Stimulated activated CD8-positive, alpha-beta memory T cell treated with anti-CD3 and anti-CD28 coated beads, Interleukin-15, amount 100 ng/mL, for 1 hour (primary cell): ENCODE results near the gene AGRP.
A peak's percentile ranks its signal among the peaks of the same experiment; 100 is the strongest.
"Not testable (repeated sequence)": the region's sequence is repeated elsewhere in the genome, so short reads cannot be mapped to it uniquely, and the experiment has no call there.

ENCODE experiments used
- DNase-seq: peaks from one replicate; pipeline ENCODE4 v3.0.0-alpha.2; 2020; ENCODE audit warnings: low read depth

Gene AGRP

DNA sequence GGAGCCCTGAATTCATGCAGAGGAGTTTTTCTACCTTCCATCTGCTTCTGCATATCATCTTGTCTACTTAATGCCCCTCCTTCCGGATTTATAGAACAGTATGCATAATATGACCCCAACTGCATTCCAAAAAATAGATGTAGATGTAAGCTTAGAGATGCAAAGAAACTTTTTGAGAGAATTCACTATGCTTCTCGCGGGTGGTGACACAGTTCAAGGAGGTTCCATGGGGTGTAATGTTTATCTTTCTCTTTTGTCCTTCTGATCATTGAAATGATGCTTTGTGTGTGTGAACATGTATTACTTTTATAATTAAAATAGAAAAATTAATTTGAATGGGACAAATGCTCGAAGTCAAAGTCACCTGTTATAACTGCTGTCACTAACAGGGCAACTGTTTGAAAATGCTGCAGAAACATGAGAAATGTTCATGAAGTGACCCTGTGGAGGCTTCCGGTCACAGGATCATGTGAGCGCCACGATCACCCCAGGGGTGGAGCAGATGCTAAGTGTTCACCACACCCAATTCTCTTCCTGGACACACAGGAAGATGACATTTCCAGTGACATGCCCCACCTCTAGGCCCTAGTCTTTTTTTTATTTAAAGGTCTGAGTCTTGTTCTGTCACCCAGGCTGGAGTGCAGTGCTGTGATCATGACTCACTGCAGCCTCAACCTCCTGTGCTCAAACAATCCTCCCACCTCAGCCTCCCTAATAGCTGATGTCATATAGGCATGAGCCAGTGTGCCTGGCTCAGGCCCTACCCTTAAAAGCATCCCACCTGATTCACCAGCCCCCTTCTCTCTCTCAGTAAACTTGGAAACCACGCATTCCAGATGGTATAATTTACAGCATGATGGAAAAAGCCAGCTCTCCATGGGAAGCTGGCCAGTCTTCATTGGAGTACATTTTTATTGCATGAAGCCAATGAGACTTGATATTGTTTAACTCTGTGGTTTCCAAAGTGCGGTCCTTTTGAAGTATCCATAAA lies 21.0 kb upstream of the AGRP start:
- DNase-seq, result no peak

- DNase-seq, result no peak
Measured at GRCh38 chr16:67499106-67499505, 15.8 kb upstream of the AGRP start.

DNA sequence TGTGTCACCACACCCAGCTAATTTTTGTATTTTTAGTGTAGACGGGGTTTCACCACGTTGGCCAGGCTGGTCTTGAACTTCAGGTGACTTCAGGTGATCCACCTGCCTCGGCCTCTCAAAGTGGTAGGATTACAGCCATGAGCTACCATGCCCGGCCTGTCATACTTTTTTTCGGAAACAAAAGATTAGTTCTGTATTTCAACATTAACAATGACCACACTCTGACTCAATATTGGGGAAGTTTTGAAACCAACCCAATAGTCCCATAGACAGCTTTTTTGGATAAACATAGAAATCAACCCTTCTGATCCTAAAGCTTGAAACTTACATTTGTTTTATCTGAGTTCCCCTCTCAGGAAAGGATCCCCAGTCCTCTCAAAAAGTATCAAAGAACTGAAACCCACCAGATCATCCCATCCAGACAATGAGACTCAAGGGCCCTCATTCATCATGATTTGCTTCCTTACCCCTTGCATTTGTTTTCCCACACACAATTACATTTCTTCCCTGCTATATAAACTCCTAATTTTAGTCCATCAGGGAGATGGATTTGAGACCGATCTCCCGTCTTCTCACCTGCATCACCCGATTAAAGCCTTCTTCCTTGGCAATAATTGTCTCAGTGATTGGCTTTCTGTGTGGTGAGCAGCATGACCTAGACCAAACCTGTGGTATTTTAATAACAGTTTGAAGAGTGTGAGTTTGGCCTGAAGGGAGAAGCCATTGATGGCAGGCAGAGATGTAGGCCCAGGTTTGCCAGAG lies 7.2 kb upstream of the AGRP start:
- no peak for DNase-seq

DNA sequence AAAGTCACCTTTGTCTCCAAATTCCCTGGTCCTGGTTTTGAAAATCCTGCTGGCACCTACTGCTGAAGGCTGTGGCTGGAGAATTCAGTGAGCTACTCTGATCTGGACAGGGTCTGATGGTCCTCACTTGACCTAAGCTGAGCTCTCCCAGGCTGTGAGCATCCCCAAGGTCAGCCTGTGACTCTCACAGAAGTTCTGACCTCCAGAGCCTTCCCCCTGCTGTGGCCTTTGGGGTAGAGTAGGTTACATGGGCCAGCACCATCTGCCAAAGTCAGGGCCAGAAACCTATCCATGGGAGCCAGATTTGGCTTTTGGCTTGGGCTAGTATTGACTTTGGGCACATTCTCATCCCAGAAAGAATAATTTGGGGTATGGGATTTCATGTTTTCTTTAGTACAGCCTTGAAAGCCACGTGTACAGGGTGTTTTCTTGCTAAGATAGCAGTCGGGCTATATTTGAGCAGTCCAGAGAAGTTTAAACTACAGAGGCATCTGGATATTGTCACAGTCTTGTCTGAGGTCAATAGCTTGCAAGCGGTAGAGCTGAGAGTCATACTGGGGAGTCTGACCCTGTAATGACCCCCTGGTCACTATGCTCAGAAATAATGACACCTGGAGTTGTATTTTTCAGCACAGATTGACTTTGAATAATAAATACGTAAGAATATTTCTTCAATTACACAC lies 6.2 kb upstream of the AGRP start:
- no peak for DNase-seq

DNA sequence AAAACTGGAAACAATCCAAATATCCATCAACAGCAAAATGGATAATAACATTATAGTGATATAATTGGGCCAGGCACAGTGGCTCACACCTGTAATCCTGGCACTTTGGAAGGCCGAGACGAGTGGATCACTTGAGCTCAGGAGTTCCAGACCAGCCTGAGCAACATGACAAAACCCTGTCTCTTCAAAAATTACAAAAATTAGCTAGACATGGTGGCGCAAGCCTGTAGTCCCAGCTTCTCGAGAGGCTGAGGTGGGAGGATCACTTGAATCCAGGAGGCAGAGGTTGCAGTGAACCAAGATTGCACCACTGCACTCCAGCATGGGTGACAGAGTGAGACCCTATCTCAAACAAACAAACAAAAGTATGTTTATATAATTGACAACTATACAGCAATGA lies 4.2 kb upstream of the AGRP start:
- not testable (repeated sequence) for DNase-seq

GRCh38 chr16:67486805-67487204 lies 3.5 kb upstream of the AGRP start:
- DNase-seq, result no peak

GRCh38 chr16:67483731-67484525 lies 581 bp upstream of the AGRP start:
- DNase-seq, result no peak

- DNase-seq, result no peak
Measured at GRCh38 chr16:67482233-67482924, 968 bp downstream of the AGRP start.

DNA sequence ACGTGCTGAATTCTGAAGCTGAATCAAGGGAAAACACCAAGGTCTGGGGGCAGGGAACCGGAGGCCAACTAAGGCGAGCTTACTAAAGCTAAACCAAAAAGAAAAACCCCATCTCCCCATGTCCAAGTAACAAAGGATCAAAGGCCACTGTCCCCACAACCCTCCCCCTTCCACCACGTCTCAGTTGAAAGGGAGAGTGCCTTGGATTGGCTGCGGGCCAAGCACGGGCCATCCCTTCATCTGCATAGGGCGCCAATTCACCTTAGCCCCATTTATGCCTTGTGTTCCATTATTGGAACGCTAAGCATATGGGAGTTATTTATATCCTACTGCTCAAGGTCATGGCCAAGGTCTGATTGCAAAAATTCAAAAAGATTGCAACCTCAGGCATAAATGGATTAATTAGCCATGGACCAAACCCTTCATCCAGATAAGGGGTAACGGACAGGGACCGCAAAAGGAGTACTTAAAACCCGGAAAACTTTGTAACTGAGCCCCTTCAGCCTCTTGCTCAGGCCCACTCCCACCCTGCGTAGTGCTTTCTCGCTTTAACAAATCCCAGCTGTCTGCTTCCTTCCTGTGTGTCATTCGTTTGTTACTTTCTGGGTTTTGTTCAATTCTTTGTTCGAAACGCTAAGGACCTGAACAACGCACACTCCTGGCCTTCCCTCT lies 1.6 kb downstream of the AGRP start:
- DNase-seq, result peak; percentile 10

DNA sequence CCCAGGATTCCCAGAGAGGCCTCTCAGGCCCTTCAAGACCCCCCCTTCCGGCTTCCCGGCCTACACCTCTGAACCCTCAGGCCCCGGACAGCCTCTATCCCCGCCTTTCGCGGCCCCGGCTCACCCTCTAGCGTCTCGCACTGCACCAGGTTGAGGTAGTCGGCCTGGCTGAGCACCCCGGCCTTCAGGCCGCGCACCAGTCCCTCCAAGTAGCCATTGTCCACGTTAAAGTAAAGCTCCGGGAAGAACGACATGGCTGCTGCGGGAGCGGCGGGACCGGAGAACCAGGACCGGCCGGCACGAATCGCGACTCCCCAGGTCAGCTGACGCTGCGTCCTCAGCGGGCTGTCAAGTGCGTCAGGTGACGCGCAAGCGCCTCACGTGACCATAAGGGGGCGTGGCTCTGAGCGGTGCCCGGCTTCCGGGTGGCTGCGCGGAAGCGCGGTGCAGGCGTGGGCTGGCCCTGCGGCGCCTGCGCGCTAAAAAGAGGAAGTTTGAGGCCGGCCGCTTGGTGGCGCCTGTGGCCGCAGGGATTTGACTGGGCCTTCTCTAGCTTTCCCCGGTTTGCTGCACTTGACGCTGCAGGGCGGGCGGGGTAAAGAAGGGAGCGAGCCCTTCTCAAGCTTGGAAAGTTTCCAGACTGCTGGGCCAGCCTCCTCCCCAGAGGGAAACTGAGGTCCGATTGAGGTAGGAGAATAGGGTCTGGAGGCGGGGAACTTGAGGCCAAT lies 2.4 kb downstream of the AGRP start, which contains the start of gene ATP6V0D1:
Gene ATP6V0D1, minus strand, starts transcription at position 325 of the 728 bp plus-strand sequence. Its CDS starts 71 bp downstream, at position 254.
- peak; percentile 98 for DNase-seq

DNA sequence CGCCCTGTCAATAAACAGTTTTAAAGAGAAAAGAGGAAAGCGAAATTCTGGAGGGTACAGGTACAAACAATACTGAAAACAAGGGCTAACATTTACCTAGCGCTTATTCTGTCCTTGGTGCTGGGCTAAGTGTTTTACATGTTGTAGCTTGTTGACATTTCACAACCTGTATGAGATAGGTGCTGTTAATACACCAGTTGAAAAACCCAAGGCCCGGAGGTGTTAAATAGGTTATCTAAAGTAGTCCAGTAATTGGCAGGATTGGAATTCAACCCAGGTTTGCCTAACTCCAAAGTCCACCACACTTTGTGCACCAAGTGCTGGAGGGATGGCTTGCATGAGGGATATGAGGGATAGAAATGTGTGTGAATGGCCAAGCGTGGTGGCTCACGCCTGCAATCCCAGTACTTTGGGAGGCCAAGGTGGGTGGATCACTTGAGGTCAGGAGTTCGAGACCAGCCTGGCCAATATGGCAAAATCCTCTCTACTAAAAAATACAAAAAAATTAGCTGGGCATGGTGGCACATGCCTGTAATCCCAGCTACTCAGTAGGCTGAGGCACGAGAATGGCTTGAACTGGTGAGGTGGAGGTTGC lies 5.3 kb downstream of the AGRP start:
- DNase-seq, result no peak

GRCh38 chr16:67474551-67475455 lies 8.5 kb downstream of the AGRP start:
- no peak for DNase-seq

DNA sequence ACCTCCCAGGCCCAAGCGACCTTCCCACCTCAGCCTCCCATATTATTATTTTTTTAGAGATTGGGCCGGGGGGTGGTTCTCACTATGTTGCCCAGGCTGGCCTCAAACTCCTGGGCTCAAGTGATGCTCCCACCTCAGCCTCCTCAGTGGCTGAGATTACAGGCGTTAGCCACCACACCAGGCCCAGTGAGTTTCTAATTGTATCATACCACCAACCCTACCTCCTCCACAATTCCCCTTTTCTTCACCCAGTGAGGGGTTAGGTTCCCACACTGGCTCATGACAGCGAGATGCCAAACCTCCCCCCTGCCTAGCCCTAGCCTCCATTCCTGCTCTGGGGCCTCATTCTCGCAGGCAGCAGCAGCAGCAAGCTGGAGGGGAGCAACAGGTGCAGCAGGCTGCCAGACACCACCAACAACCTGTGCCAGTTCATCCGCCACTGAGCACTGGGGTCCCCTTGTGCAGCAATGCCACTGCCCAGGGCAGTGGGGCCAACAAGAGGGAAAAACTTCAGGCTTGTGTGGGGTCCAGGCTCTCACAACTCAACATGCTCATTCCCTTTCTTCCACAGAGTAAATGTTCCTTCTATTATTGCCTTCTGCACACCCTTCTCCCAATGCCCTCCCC lies 11.5 kb downstream of the AGRP start:
- DNase-seq, result no peak

- DNase-seq, result no peak
Measured at GRCh38 chr16:67470359-67470758, 13.0 kb downstream of the AGRP start.

DNA sequence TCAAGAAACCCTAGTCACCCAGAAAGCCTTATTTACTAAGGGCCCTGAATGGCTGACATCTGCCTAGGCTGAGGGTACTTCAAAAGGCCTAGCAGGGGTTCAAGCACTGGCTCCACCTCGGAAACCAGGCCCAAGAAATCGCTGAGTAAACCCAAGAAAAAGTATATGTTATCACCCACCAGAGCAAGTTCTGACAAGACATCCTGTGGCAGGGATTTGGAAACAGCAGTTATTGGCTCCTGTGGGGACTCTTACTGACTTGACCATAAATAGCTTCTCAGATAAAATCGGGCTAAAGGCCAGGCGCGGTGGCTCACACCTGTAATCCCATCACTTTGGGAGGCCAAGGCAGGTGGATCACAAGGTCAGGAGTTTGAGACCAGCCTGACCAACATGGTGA lies 14.6 kb downstream of the AGRP start:
- DNase-seq, result no peak

GRCh38 chr16:67466581-67466980 lies 16.8 kb downstream of the AGRP start:
- no peak for DNase-seq

GRCh38 chr16:67464565-67464964 lies 18.8 kb downstream of the AGRP start:
- no peak for DNase-seq

DNA sequence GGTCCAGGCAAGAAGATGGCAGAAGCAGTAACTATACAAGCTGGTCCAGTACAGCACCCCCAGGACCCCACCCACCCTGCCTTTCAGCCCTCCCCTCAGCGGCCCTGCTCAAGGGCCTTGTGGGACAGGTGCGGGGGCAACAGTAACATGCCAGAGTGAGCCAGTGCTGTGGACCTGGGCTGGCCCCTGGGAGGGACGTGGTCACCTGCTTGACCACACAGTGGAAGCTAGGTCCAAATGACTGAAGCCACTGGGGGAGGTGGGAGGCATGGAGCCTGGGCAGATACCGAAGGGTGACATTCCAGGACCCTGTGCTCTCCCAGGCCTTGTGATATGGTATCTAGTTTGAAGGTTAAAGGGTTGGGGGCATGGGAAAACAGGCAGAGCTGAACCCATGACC lies 19.7 kb downstream of the AGRP start:
- DNase-seq, result no peak
